Large intestine (tissue), 3 donors: ENCODE measurements around the gene RIPPLY2. TPM values are rescaled to one million over a fixed set of nuclear protein-coding genes. Genes with fewer than 3 reads are reported as not detected.
"Not testable (repeated sequence)": the region's sequence is repeated elsewhere in the genome, so short reads cannot be mapped to it uniquely, and the experiment has no call there.

Source experiments
- DNase-seq, 2 donors: peaks; one replicate each; pipeline versions ENCODE4 v3.0.0 to v3.0.0-alpha.2; 2013
- H3K27ac ChIP-seq: one replicate; pipeline ENCODE4 v1.5.1; 2013; ENCODE audit warnings: low read length
- H3K27me3 ChIP-seq: 2 replicates; pipeline ENCODE4 v1.6.1; 2013; ENCODE audit warnings: low read length; ENCODE audit not compliant: control insufficient read depth, insufficient read depth
- H3K36me3 ChIP-seq: 2 replicates; pipeline ENCODE4 v1.6.1; 2013; ENCODE audit warnings: low read length; ENCODE audit not compliant: control insufficient read depth, insufficient read depth
- H3K4me1 ChIP-seq: one replicate; pipeline ENCODE4 v1.6.1; 2013; ENCODE audit warnings: low read length; ENCODE audit not compliant: control insufficient read depth, insufficient read depth
- H3K4me3 ChIP-seq: one replicate; pipeline ENCODE4 v1.5.1; 2013; ENCODE audit warnings: low read length
- H3K9me3 ChIP-seq: one replicate; pipeline ENCODE4 v1.6.1; 2013; ENCODE audit warnings: mild to moderate bottlenecking, low read depth, low read length, moderate library complexity; ENCODE audit not compliant: control insufficient read depth
- WGBS: methylation state at CpG from one replicate; pipeline ENCODE4 v1.1.5; 2013; ENCODE audit warnings: low lambda C conversion rate; ENCODE audit not compliant: insufficient coverage; 5-methylcytosine and 5-hydroxymethylcytosine counted together
- polyA plus RNA-seq: library from polyadenylated mRNA; unstranded; fragments of 120-200 nt; gene quantifications from one replicate; pipeline ENCODE4 v1.2.1, GENCODE V29; 2013

Gene RIPPLY2
- polyA plus RNA-seq, 1 donor = 0.88 TPM

GRCh38 chr6:83897094-83897493, 43.9 kb downstream of the RIPPLY2 start:
- H3K4me3 ChIP-seq, H3K27me3 ChIP-seq, H3K4me1 ChIP-seq, H3K36me3 ChIP-seq, DNase-seq, H3K9me3 ChIP-seq, H3K27ac ChIP-seq: not testable (repeated sequence)
- WGBS = no CpG with 5 or more reads among the region's 2 CpGs

DNA sequence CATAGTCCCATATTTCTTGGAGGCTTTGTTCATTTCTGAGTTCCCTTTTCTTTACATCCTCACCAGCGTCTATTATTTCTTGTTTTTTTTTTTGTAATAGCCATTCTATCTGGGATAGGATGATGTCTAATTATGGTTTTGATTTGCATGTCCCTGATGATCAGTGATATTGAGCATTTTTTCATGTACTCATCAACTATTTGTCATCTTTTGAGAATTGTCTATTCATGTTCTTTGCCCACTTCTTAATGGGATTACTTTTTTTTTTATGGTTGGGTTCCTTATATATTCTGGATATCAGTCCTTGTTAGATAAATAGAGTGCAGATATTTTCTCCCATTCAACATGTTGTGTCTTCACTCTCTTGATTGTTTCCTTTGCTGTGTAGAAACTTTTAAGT, 48.5 kb downstream of the RIPPLY2 start:
- H3K27me3 ChIP-seq = no peaks in the 10 kb centered on the region
- no peak overlapping the region for H3K4me3 ChIP-seq
- peaks cover 4% of the 10 kb centered on the region for H3K9me3 ChIP-seq
- no peaks in the 10 kb centered on the region for H3K4me1 ChIP-seq
- H3K27ac ChIP-seq = no peak overlapping the region
- DNase-seq = no peak
- 100% methylated on average over 1 of the region's 1 CpG for WGBS
- H3K36me3 ChIP-seq = no peaks in the 10 kb centered on the region

DNA sequence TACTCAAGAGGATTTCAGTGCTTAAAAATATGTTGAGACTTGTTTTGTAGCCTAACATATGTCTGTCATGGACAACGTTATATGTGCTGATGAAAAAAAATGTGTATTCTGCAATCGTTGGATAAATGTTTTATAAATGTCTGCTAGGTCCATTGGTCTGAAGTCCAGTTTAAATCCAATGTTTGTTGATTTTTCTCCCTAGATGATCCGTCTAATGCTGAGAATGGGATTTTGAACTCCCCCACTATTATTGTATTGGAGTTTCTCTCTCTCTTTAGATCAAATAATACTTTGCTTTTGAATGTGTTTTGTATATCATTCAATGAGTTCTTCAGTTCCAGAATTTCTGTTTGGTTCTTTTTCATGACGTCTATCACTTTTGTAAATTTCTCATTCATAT, 51.2 kb downstream of the RIPPLY2 start:
- H3K27ac ChIP-seq = no peak overlapping the region
- H3K4me3 ChIP-seq = no peak overlapping the region
- H3K36me3 ChIP-seq = no peaks in the 10 kb centered on the region
- WGBS = 100% methylated on average over 3 of the region's 4 CpGs
- H3K4me1 ChIP-seq = no peaks in the 10 kb centered on the region
- H3K27me3 ChIP-seq = no peaks in the 10 kb centered on the region
- DNase-seq = no peak
- H3K9me3 ChIP-seq = peaks cover 4% of the 10 kb centered on the region

DNA sequence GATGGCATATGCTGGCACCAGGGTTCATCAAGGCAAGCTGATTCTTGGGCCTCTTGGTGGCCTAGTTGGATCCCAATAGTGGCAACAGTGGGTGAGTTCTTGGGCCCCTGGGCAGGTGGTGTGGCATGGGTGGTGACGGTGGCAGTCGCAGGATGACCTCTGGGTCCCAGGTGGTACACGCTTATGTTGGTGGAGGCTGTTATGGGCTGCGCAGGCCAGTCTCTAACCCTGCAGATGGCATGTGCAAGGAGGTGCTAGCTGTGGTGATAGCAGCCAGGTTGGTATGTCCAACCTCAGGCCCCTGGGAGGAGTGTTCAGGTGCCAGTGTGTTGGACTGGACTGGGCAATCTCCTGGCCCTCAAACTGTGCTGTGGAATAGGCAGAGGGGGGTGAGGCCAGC, 52.5 kb downstream of the RIPPLY2 start:
- H3K36me3 ChIP-seq = no peaks in the 10 kb centered on the region
- H3K4me3 ChIP-seq = no peak overlapping the region
- no CpG with 5 or more reads among the region's 4 CpGs for WGBS
- DNase-seq = no peak
- H3K9me3 ChIP-seq = peaks cover 4% of the 10 kb centered on the region
- no peaks in the 10 kb centered on the region for H3K27me3 ChIP-seq
- no peak overlapping the region for H3K27ac ChIP-seq
- H3K4me1 ChIP-seq = no peaks in the 10 kb centered on the region

Other genes with a start within 250 kb of the RIPPLY2 start
- 4.9 TPM for gene SNAP91, start 144.3 kb upstream of the RIPPLY2 start, polyA plus RNA-seq
- 9.7 TPM for gene CYB5R4, start 6.3 kb downstream of the RIPPLY2 start, polyA plus RNA-seq
- 1.7 TPM for gene MRAP2, start 180.4 kb downstream of the RIPPLY2 start, polyA plus RNA-seq